Mesodermal cell (in vitro differentiated cells): ENCODE results near the gene TIPIN. TPM values are rescaled to one million over a fixed set of nuclear protein-coding genes. Genes with fewer than 3 reads are reported as not detected.

Experiments used
- H3K27ac ChIP-seq: 2 replicates; pipeline ENCODE4 v1.7.0; 2013; ENCODE audit warnings: mild to moderate bottlenecking, low read depth, low read length, moderate library complexity; ENCODE audit not compliant: severe bottlenecking
- H3K36me3 ChIP-seq: 2 replicates; pipeline ENCODE4 v1.7.1; 2013; ENCODE audit warnings: mild to moderate bottlenecking, low read length, moderate library complexity; ENCODE audit not compliant: control insufficient read depth, insufficient read depth
- H3K4me1 ChIP-seq: one replicate; pipeline ENCODE4 v1.7.1; 2013; ENCODE audit warnings: mild to moderate bottlenecking, low read length; ENCODE audit not compliant: insufficient read depth, control insufficient read depth, poor library complexity, severe bottlenecking
- H3K4me3 ChIP-seq: 2 replicates; pipeline ENCODE4 v1.7.0; 2013; ENCODE audit warnings: low read length, control low read depth, mild to moderate bottlenecking; ENCODE audit not compliant: insufficient read depth, poor library complexity, severe bottlenecking; ENCODE audit errors: extremely low read depth
- H3K9me3 ChIP-seq: 2 replicates; pipeline ENCODE4 v1.7.1; 2013; ENCODE audit warnings: mild to moderate bottlenecking, low read length, moderate library complexity; ENCODE audit not compliant: control insufficient read depth
- WGBS, 2 experiments: methylation state at CpG; one replicate each; pipeline ENCODE4 v1.1.5; 2013; ENCODE audit warnings: missing lambda C conversion rate in 2 of 2; ENCODE audit not compliant: insufficient coverage in 2 of 2; 5-methylcytosine and 5-hydroxymethylcytosine counted together
- polyA plus RNA-seq, 2 experiments: library from polyadenylated mRNA; stranded (reverse); fragments of 50-300 nt; gene quantifications; one replicate each; pipeline ENCODE4 v1.2.3, GENCODE V29; 2013

The TIPIN gene, protein sequence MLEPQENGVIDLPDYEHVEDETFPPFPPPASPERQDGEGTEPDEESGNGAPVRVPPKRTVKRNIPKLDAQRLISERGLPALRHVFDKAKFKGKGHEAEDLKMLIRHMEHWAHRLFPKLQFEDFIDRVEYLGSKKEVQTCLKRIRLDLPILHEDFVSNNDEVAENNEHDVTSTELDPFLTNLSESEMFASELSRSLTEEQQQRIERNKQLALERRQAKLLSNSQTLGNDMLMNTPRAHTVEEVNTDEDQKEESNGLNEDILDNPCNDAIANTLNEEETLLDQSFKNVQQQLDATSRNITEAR
- polyA plus RNA-seq (2013, experiment 1 of 2), result 9.8 TPM
- 16.7 TPM for polyA plus RNA-seq (2013, experiment 2 of 2)

- Histone ChIP-seq H3K4me3 (peak within 1 kb of the TSS; percentile 65), H3K27ac (peak within 1 kb of the TSS; percentile 13), H3K4me1 (no peaks in the 10 kb centered on the region), H3K9me3 (peaks cover 4% of the 10 kb centered on the region), H3K36me3 (peaks cover 8% of the 10 kb centered on the region)
- WGBS, 2 experiments, result 7 to 9% methylated on average over 27 to 39 of the region's 51 CpGs
Measured at GRCh38 chr15:66356359-66357236, at the start of gene TIPIN. Gene TIPIN (minus strand): TSS chr15:66356685. CDS start chr15:66352947, 3,738 bp downstream.

DNA sequence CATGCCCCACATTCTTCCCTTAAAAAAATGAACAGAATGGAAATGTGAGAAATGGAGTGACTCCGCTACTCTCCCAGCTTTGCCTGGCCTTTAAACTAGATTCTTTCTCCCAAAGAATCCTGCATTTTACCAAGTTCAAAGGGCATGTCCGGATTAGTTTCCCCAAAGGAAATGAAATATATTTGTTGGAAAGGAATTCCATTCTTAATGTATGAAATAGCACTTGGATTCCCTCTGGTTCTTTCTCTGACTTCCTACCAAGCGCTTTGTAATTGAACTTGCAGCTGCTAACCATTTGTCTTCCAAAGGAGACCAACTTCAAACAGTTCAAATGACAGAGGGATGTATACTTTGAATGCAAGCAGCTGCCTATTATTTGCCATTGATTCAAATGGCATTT lies 49.1 kb upstream of the TIPIN start:
- Histone ChIP-seq H3K27ac (no peak overlapping the region), H3K36me3 (peaks cover 2% of the 10 kb centered on the region), H3K9me3 (no peaks in the 10 kb centered on the region), H3K4me1 (peaks cover 37% of the 10 kb centered on the region), H3K4me3 (no peak overlapping the region)
- no CpG with 5 or more reads among the region's 3 CpGs for WGBS, 2 experiments

DNA sequence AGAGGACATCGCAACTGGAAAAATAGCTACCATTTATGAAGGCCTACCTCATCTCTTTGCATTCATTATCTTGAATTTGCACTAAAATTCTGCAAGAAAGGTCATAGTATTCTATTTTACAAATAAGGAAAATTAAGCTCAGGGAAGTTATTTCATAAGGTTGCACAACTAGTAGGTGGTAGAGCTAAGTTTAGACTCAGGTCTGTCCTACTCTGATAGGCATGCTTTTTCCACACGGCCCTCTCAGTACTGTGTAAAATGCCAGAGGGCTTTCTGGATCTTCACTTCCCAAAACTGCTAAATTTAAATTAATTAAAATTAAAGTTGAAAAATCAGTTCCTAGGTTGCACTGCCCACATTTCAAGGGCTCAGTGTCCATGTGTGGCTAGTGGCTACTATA lies 48.5 kb upstream of the TIPIN start:
- no CpG with 5 or more reads among the region's 2 CpGs for WGBS, 2 experiments
- no peaks in the 10 kb centered on the region for H3K9me3 ChIP-seq
- H3K4me1 ChIP-seq, result peaks cover 35% of the 10 kb centered on the region
- H3K27ac ChIP-seq, result no peak overlapping the region
- no peak overlapping the region for H3K4me3 ChIP-seq
- peaks cover 5% of the 10 kb centered on the region for H3K36me3 ChIP-seq

GRCh38 chr15:66404532-66404931 lies 48.0 kb upstream of the TIPIN start:
- Histone ChIP-seq H3K4me3 (no peak overlapping the region), H3K36me3 (peaks cover 6% of the 10 kb centered on the region), H3K4me1 (peaks cover 30% of the 10 kb centered on the region), H3K9me3 (no peaks in the 10 kb centered on the region), H3K27ac (no peak overlapping the region)
- WGBS, 2 experiments, result 37 to 55% methylated on average over 3 to 7 of the region's 7 CpGs

GRCh38 chr15:66404122-66404521 lies 47.6 kb upstream of the TIPIN start:
- Histone ChIP-seq H3K4me3 (no peak overlapping the region), H3K36me3 (peaks cover 10% of the 10 kb centered on the region), H3K9me3 (no peaks in the 10 kb centered on the region), H3K27ac (no peak overlapping the region), H3K4me1 (peaks cover 27% of the 10 kb centered on the region)
- 70 to 82% methylated on average over 3 to 7 of the region's 8 CpGs for WGBS, 2 experiments

DNA sequence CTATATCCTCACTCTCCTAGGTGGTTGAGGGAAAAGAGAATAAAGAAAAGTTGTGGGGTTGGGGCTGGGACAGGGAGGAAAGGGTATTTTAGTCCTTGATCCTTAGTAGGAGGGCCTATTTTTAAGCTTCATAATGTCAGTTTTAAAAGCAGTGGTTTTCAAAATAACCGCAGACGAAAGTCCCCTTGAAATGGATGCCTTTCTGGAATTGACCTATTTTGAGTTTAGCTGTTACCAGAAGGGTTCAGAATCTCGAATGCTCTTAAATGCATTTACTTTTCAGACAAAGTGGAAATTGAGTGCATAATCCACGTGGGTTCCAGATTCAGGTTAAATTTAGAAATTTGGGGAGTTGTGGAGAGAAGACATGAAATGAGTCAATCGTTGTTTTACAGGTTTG lies 46.8 kb upstream of the TIPIN start:
- Histone ChIP-seq H3K27ac (no peak overlapping the region), H3K36me3 (peaks cover 10% of the 10 kb centered on the region), H3K9me3 (no peaks in the 10 kb centered on the region), H3K4me3 (no peak overlapping the region), H3K4me1 (peaks cover 27% of the 10 kb centered on the region)
- WGBS, 2 experiments, result 89% methylated on average over 4 of the region's 5 CpGs

GRCh38 chr15:66402761-66403284 lies 46.3 kb upstream of the TIPIN start:
- 88 to 100% methylated on average over 2 of the region's 3 CpGs for WGBS, 2 experiments
- peaks cover 14% of the 10 kb centered on the region for H3K36me3 ChIP-seq
- H3K4me3 ChIP-seq, result no peak overlapping the region
- H3K4me1 ChIP-seq, result peaks cover 27% of the 10 kb centered on the region
- H3K9me3 ChIP-seq, result no peaks in the 10 kb centered on the region
- no peak overlapping the region for H3K27ac ChIP-seq

GRCh38 chr15:66401130-66402021 lies 44.9 kb upstream of the TIPIN start:
- peaks cover 27% of the 10 kb centered on the region for H3K4me1 ChIP-seq
- H3K9me3 ChIP-seq, result no peaks in the 10 kb centered on the region
- H3K4me3 ChIP-seq, result no peak overlapping the region
- H3K36me3 ChIP-seq, result peaks cover 23% of the 10 kb centered on the region
- WGBS, 2 experiments, result 88 to 93% methylated on average over 5 to 7 of the region's 8 CpGs
- no peak overlapping the region for H3K27ac ChIP-seq

GRCh38 chr15:66400351-66400774 lies 43.9 kb upstream of the TIPIN start:
- Histone ChIP-seq H3K9me3 (no peaks in the 10 kb centered on the region), H3K27ac (peak overlapping the region; percentile 29), H3K4me1 (peaks cover 27% of the 10 kb centered on the region), H3K4me3 (no peak overlapping the region), H3K36me3 (peaks cover 32% of the 10 kb centered on the region)
- 83 to 95% methylated on average over 2 to 3 of the region's 3 CpGs for WGBS, 2 experiments

- 89 to 98% methylated on average over 4 to 7 of the region's 8 CpGs for WGBS, 2 experiments
- Histone ChIP-seq H3K27ac (no peak overlapping the region), H3K9me3 (no peaks in the 10 kb centered on the region), H3K4me1 (peaks cover 20% of the 10 kb centered on the region), H3K36me3 (peaks cover 41% of the 10 kb centered on the region), H3K4me3 (no peak overlapping the region)
Measured at GRCh38 chr15:66399276-66399675, 42.8 kb upstream of the TIPIN start.
